H9 (cell line): ENCODE results near the gene TMEM108. TPM values are rescaled to one million over a fixed set of nuclear protein-coding genes. Genes with fewer than 3 reads are reported as not detected.

ENCODE experiments used
- DNase-seq: peaks from one replicate; pipeline ENCODE4 v3.0.0-alpha.2; 2017
- H2AFZ ChIP-seq: one replicate; pipeline ENCODE4 v1.6.1; 2013; ENCODE audit warnings: mild to moderate bottlenecking, low read length, control low read depth, moderate library complexity
- H2AK5ac ChIP-seq: 2 replicates; pipeline ENCODE4 v1.6.1; 2013; ENCODE audit warnings: low read length, control low read depth, mixed read lengths; ENCODE audit not compliant: insufficient read length
- H2BK120ac ChIP-seq: one replicate; pipeline ENCODE4 v1.6.1; 2013; ENCODE audit warnings: low read depth, mild to moderate bottlenecking, low read length, control low read depth, inconsistent platforms; ENCODE audit not compliant: poor library complexity, severe bottlenecking
- H2BK12ac ChIP-seq: 2 replicates; pipeline ENCODE4 v1.6.1; 2013; ENCODE audit warnings: low read length, control low read depth, mixed read lengths, low read depth; ENCODE audit not compliant: insufficient read length
- H2BK15ac ChIP-seq: 2 replicates; pipeline ENCODE4 v1.6.1; 2013; ENCODE audit warnings: low read depth, low read length, control low read depth
- H2BK20ac ChIP-seq: one replicate; pipeline ENCODE4 v1.6.1; 2013; ENCODE audit warnings: low read depth, mild to moderate bottlenecking, low read length, control low read depth, inconsistent platforms; ENCODE audit not compliant: poor library complexity, severe bottlenecking
- H2BK5ac ChIP-seq: 2 replicates; pipeline ENCODE4 v1.6.1; 2013; ENCODE audit warnings: low read length, control low read depth, mixed read lengths; ENCODE audit not compliant: insufficient read length
- H3K14ac ChIP-seq: 2 replicates; pipeline ENCODE4 v1.6.1; 2013; ENCODE audit warnings: low read length, control low read depth; ENCODE audit not compliant: insufficient read depth
- H3K18ac ChIP-seq: 2 replicates; pipeline ENCODE4 v1.6.1; 2013; ENCODE audit warnings: low read depth, mild to moderate bottlenecking, mixed read lengths, low read length, control low read depth; ENCODE audit not compliant: insufficient read length
- H3K23ac ChIP-seq: 2 replicates; pipeline ENCODE4 v1.6.1; 2013; ENCODE audit warnings: low read length, control low read depth, mixed read lengths, low read depth; ENCODE audit not compliant: insufficient read length
- H3K23me2 ChIP-seq: 2 replicates; pipeline ENCODE4 v1.6.1; 2013; ENCODE audit warnings: low read depth, mild to moderate bottlenecking, mixed read lengths, low read length, control low read depth; ENCODE audit not compliant: insufficient read length, poor library complexity, severe bottlenecking
- H3K27ac ChIP-seq: 2 replicates; pipeline ENCODE4 v1.5.1; 2013; ENCODE audit warnings: low read length, control low read depth, mixed read lengths, low read depth; ENCODE audit not compliant: insufficient read length
- H3K27me3 ChIP-seq: 2 replicates; pipeline ENCODE4 v1.6.1; 2013; ENCODE audit warnings: low read length, control low read depth, inconsistent platforms; ENCODE audit not compliant: insufficient read depth
- H3K4ac ChIP-seq: 2 replicates; pipeline ENCODE4 v1.6.1; 2013; ENCODE audit warnings: low read depth, mild to moderate bottlenecking, control low read depth, inconsistent platforms, low read length, moderate library complexity
- H3K4me1 ChIP-seq: 2 replicates; pipeline ENCODE4 v1.6.1; 2013; ENCODE audit warnings: low read length, control low read depth, inconsistent platforms; ENCODE audit not compliant: insufficient read depth
- H3K4me2 ChIP-seq: 2 replicates; pipeline ENCODE4 v1.6.1; 2013; ENCODE audit warnings: low read length, control low read depth, mixed read lengths; ENCODE audit not compliant: insufficient read length, insufficient read depth
- H3K56ac ChIP-seq: 2 replicates; pipeline ENCODE4 v1.6.1; 2013; ENCODE audit warnings: low read depth, mild to moderate bottlenecking, mixed read lengths, low read length, control low read depth; ENCODE audit not compliant: insufficient read length
- H3K79me1 ChIP-seq: 2 replicates; pipeline ENCODE4 v1.6.1; 2013; ENCODE audit warnings: low read depth, mild to moderate bottlenecking, moderate library complexity, low read length, control low read depth, inconsistent platforms; ENCODE audit not compliant: insufficient read depth, poor library complexity, severe bottlenecking
- H3K79me2 ChIP-seq: 2 replicates; pipeline ENCODE4 v1.6.1; 2013; ENCODE audit warnings: low read length, control low read depth, inconsistent platforms; ENCODE audit not compliant: insufficient read depth
- H3K9ac ChIP-seq: 2 replicates; pipeline ENCODE4 v1.6.1; 2013; ENCODE audit warnings: low read length, control low read depth, mixed read lengths; ENCODE audit not compliant: insufficient read length; ENCODE audit errors: extremely low read depth
- H3K9me3 ChIP-seq: one replicate; pipeline ENCODE4 v1.6.1; 2013; ENCODE audit warnings: low read depth, low read length, inconsistent platforms; ENCODE audit not compliant: control insufficient read depth
- H3T11ph ChIP-seq: one replicate; pipeline ENCODE4 v1.6.1; 2013; ENCODE audit warnings: mild to moderate bottlenecking, low read length, control low read depth, inconsistent platforms
- H4K20me1 ChIP-seq: one replicate; pipeline ENCODE4 v1.6.1; 2013; ENCODE audit not compliant: control insufficient read depth, insufficient read length, insufficient read depth
- H4K5ac ChIP-seq: 2 replicates; pipeline ENCODE4 v1.6.1; 2013; ENCODE audit warnings: low read depth, mild to moderate bottlenecking, mixed read lengths, low read length, control low read depth; ENCODE audit not compliant: insufficient read length
- H4K8ac ChIP-seq: replicated peaks from 2 replicates; pipeline ENCODE4 v1.6.1; 2013; ENCODE audit warnings: low read length, control low read depth, mixed read lengths, low read depth; ENCODE audit not compliant: insufficient read length
- H4K91ac ChIP-seq: 2 replicates; pipeline ENCODE4 v1.6.1; 2013; ENCODE audit warnings: low read depth, mild to moderate bottlenecking, moderate library complexity, mixed read lengths, low read length, control low read depth; ENCODE audit not compliant: insufficient read length
- H3K27ac Mint-ChIP-seq, 3 experiments: 2 replicates in 2 of 3; 3 replicates in 1 of 3; pipeline ENCODE4 v1.8.0; 2020 to 2021; ENCODE audit warnings: mixed read lengths in 3 of 3, mild to moderate bottlenecking in 1 of 3, moderate library complexity in 1 of 3
- H3K27me3 Mint-ChIP-seq: 2 replicates; pipeline ENCODE4 v1.8.0; 2021; ENCODE audit warnings: low read depth, mild to moderate bottlenecking, moderate library complexity, mixed read lengths
- H3K36me3 Mint-ChIP-seq, 3 experiments: 2 replicates in 2 of 3; 3 replicates in 1 of 3; pipeline ENCODE4 v1.8.0; 2020 to 2021; ENCODE audit warnings: low read depth in 3 of 3, mixed read lengths in 3 of 3; ENCODE audit not compliant: insufficient read depth in 1 of 3
- H3K4me1 Mint-ChIP-seq, 2 experiments: 2 replicates each; pipeline ENCODE4 v1.8.0; 2020; ENCODE audit warnings: mixed read lengths in 2 of 2
- H3K4me3 Mint-ChIP-seq, 2 experiments: 2 replicates in 1 of 2; 3 replicates in 1 of 2; pipeline ENCODE4 v1.8.0; 2020 to 2021; ENCODE audit warnings: mild to moderate bottlenecking in 2 of 2, mixed read lengths in 2 of 2, moderate library complexity in 1 of 2
- H3K9me3 Mint-ChIP-seq, 2 experiments: 2 replicates in 1 of 2; 3 replicates in 1 of 2; pipeline ENCODE4 v1.8.0; 2020; ENCODE audit warnings: mild to moderate bottlenecking in 2 of 2, mixed read lengths in 2 of 2, moderate library complexity in 1 of 2
- WGBS: extraction: QIAGEN DNeasy Blood & Tissue Kit; methylation state at CpG from one replicate; pipeline ENCODE4 v1.1.7; 2013; ENCODE audit warnings: missing lambda C conversion rate, low lambda C conversion rate, mixed read lengths; ENCODE audit not compliant: insufficient read length; ENCODE audit errors: extremely low coverage; 5-methylcytosine and 5-hydroxymethylcytosine counted together
- total RNA-seq: library from RNA; stranded (reverse); gene quantifications from 2 replicates; pipeline ENCODE4 v1.2.1, GENCODE V29; 2021
- TF ChIP-seq, protein P1 (sequence below): fragments of 200-600 bp; sonication (generic); conservative IDR thresholded peaks from 3 replicates; pipeline ENCODE4 v1.8.0; 2021; ENCODE audit warnings: antibody characterized with exemption, mild to moderate bottlenecking

Gene TMEM108
- total RNA-seq, 1 experiment from 2014 or later, result 5.0 TPM

- H3K4me1 Mint-ChIP-seq, result no peaks in the 10 kb centered on the region
- no peaks in the 10 kb centered on the region for H3K4me1 ChIP-seq
- no CpG with 5 or more reads among the region's 1 CpG for WGBS
- H3K18ac ChIP-seq, result no peak overlapping the region
- H3K23me2 ChIP-seq, result no peaks in the 10 kb centered on the region
- no peak overlapping the region for H3K27ac ChIP-seq
- no peak overlapping the region for H4K5ac ChIP-seq
- H3K23ac ChIP-seq, result no peak overlapping the region
- H3K56ac ChIP-seq, result no peak overlapping the region
- no peaks in the 10 kb centered on the region for H3K27me3 Mint-ChIP-seq
- peaks cover 6 to 7% of the 10 kb centered on the region in 2 experiments; a peak in 3 of 5 replicates for H3K9me3 Mint-ChIP-seq
- H2AK5ac ChIP-seq, result no peak overlapping the region
- H3K27me3 ChIP-seq, result no peaks in the 10 kb centered on the region
- no peak overlapping the region for H3K4me3 Mint-ChIP-seq
- no peak overlapping the region for H3K14ac ChIP-seq
- no peak overlapping the region for H2BK15ac ChIP-seq
- H3K4me2 ChIP-seq, result no peak overlapping the region
- no peaks in the 10 kb centered on the region for H3K9me3 ChIP-seq
- H2BK12ac ChIP-seq, result no peak overlapping the region
- no peak overlapping the region for H2BK120ac ChIP-seq
- no peak overlapping the region for H3K9ac ChIP-seq
- H3K4ac ChIP-seq, result no peak overlapping the region
- no peak overlapping the region for H2AFZ ChIP-seq
- DNase-seq, result no peak
- H2BK5ac ChIP-seq, result no peak overlapping the region
- TF ChIP-seq, protein P1, sequence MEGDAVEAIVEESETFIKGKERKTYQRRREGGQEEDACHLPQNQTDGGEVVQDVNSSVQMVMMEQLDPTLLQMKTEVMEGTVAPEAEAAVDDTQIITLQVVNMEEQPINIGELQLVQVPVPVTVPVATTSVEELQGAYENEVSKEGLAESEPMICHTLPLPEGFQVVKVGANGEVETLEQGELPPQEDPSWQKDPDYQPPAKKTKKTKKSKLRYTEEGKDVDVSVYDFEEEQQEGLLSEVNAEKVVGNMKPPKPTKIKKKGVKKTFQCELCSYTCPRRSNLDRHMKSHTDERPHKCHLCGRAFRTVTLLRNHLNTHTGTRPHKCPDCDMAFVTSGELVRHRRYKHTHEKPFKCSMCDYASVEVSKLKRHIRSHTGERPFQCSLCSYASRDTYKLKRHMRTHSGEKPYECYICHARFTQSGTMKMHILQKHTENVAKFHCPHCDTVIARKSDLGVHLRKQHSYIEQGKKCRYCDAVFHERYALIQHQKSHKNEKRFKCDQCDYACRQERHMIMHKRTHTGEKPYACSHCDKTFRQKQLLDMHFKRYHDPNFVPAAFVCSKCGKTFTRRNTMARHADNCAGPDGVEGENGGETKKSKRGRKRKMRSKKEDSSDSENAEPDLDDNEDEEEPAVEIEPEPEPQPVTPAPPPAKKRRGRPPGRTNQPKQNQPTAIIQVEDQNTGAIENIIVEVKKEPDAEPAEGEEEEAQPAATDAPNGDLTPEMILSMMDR, result no peak
- H2BK20ac ChIP-seq, result no peak overlapping the region
- no peak overlapping the region; a peak in 1 of 7 replicates for H3K27ac Mint-ChIP-seq
- H3K79me1 ChIP-seq, result no peaks in the 10 kb centered on the region
- H4K20me1 ChIP-seq, result no peaks in the 10 kb centered on the region
- no peaks in the 10 kb centered on the region for H3K79me2 ChIP-seq
- H4K91ac ChIP-seq, result no peak overlapping the region
- H3K36me3 Mint-ChIP-seq, result peaks cover 0 to 9% (median 2%) of the 10 kb centered on the region in 3 experiments; a peak in 3 of 7 replicates
- no peak overlapping the region for H3T11ph ChIP-seq
- no peak overlapping the region for H4K8ac ChIP-seq
Observed at GRCh38 chr3:133258358-133258757, 220.2 kb downstream of the TMEM108 start.
